Measurements from ENCODE around the gene RNF152.

Gene RNF152

DNA sequence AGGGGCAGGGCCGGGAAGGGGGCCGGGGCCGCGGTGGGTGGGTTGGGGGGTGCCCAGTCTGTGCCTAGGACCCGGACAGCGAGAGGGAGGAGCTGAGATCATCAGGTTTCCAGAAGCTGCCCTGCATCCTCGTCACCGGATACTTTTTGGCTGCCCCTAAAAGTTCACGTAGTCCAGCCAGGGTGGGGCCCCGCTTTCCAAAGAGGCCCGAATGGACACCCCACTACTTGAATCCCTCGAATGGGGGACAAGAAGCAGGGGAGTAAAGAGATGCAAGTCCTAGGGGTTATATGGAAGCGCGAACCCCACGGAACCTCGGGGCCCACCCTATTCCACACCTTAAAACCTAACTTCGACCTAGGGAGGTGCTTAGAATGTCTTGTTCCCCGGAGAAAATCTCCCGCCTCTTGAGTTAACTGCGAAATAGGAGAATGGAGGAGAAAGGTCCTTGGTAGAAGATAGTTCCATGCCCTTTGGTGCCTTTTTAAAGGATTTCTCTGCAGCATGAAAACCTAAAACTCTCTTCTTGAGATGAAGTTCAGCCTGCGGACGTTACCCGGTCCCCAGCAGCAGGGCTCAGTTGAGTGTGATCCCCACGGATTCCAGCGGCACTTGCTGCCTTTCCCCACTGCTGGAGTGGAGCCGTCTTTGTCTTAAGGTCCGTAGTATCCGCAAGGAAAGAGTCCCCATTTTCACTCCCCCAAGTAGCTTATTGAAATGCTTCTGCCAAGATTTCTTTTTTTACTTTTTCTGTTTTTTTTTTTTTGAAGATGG is 2.1 kb upstream of the RNF152 start:
- H3K4me3 ChIP-seq (ENCODE audit: low read length): peak overlapping the region; percentile 87
- TF ChIP-seq, protein P1, sequence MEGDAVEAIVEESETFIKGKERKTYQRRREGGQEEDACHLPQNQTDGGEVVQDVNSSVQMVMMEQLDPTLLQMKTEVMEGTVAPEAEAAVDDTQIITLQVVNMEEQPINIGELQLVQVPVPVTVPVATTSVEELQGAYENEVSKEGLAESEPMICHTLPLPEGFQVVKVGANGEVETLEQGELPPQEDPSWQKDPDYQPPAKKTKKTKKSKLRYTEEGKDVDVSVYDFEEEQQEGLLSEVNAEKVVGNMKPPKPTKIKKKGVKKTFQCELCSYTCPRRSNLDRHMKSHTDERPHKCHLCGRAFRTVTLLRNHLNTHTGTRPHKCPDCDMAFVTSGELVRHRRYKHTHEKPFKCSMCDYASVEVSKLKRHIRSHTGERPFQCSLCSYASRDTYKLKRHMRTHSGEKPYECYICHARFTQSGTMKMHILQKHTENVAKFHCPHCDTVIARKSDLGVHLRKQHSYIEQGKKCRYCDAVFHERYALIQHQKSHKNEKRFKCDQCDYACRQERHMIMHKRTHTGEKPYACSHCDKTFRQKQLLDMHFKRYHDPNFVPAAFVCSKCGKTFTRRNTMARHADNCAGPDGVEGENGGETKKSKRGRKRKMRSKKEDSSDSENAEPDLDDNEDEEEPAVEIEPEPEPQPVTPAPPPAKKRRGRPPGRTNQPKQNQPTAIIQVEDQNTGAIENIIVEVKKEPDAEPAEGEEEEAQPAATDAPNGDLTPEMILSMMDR (conservative IDR thresholded peaks at IDR 0.05; ENCODE audit: low read length): no peak
- DNase-seq (ENCODE audit: low read depth): no peak

DNA sequence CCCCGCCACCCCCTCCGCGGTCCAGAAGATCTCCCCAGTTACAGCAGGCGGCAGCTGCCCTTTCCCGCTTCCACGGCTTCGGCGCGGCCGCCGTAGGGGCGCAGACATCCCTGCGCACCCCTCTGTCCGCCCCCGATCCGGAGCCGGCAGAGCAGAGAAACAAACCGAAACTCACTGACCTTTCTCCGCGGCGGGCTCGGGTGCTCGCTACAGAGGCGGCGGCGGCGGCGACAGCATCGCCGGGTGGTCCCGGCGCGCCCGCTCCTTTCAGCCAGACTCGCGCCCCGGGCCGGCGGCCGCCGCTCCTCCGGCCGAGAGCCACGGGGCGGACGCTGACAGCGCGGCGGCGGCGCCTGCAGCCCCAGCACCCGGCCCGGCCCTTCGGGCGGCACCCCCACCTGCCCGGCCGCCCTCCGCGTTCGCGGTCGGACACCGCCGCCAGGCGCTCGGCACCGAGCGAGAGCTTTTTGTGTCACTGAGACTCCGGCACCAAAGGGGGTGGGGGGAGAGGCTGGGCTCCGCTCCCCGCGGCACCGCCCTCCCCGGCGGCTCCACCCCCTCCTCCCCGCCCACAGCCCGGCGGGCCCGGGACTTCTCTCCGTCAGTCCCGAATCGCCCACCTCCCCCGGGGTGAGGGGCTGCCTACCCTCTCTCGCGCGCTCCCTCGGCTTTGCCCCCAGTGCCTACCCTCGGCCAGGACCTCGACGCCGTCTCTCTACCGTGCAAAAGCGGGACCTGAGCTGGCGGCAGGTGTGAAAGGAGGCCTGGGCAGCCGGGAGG is 1.4 kb upstream of the RNF152 start:
- peak; percentile 77 for DNase-seq (ENCODE audit: low read depth)
- TF ChIP-seq, protein P1 (conservative IDR thresholded peaks at IDR 0.05; ENCODE audit: low read length): peak; percentile 26
- peak overlapping the region; percentile 87 for H3K4me3 ChIP-seq (ENCODE audit: low read length)

DNA sequence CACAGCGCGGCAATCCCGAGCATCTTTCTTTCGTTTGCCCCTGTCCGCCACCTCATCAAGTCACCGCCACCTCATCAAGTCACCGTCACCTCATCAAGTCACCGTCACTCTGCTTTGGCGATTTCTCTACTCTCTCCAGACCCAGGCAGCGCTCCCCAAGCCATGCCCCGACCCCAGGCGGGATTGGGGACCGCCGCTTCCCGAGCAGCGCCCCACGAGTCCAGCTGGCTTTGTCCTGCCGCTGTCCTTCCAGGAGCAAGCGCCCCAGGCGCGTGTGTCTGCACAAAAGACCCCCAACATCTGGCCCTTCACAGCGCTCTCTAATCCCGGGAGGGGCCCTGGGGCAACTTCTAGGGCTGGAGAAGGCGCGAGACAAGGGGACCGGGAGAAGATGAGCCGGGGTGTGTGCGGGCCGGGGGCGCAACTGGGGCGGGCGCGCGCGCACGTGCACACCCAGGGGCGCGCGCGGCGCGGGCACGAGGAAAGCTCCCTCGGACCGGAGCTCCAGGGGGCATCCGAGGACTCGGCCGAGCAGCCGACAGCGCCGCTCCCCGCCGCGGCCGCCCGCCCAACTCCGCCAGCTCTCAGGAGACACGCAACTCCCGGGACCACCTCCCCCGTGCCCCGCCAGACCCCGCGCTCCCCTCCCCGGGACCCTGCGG is 633 bp upstream of the RNF152 start:
- H3K4me3 ChIP-seq (ENCODE audit: low read length): peak overlapping the region; percentile 87
- peak; percentile 42 for DNase-seq (ENCODE audit: low read depth)
- TF ChIP-seq, protein P1 (conservative IDR thresholded peaks at IDR 0.05; ENCODE audit: low read length): peak; percentile 19; the same call in 1 of the 2 replicates

DNA sequence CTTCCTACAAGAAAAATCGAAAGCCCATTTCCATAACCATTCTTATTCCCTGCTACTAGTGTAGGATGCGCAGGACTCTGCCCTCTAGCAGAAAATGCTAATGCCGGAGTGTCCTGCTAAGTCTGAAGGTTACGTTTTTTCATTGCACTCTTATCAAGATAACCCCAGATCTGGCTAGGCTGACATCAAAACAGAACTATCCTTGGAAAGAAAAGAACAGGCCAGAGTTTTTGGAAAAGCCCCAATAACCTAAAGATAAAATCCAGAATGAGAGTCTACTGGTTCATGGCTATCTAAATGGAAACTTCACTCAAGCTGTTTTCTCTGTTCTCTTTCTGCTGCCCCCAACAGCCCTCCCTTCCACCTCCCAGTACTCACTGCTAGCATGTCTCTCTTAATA is 913 bp downstream of the RNF152 start:
- TF ChIP-seq, protein P1 (conservative IDR thresholded peaks at IDR 0.05; ENCODE audit: low read length): no peak
- DNase-seq (ENCODE audit: low read depth): no peak
- no peak overlapping the region for H3K4me3 ChIP-seq (ENCODE audit: low read length)

DNA sequence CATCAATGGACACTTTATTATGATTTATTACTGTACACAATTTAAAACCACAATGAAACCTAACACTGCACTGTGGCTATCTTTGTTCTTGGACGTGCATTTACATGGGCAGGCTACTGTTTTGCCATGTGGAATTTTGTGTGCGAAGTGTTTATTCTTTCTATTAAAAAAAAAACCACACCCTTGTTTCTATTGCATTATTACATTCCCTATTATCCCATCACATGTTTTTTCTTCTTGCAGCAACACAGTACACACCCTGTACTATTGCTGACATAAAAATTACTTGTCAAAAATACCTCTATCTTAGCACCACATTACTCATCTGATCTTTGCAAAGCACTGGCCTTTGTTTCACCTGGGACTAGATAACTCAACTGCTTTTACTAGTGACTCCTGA is 1.5 kb downstream of the RNF152 start:
- H3K4me3 ChIP-seq (ENCODE audit: low read length): no peak overlapping the region

DNA sequence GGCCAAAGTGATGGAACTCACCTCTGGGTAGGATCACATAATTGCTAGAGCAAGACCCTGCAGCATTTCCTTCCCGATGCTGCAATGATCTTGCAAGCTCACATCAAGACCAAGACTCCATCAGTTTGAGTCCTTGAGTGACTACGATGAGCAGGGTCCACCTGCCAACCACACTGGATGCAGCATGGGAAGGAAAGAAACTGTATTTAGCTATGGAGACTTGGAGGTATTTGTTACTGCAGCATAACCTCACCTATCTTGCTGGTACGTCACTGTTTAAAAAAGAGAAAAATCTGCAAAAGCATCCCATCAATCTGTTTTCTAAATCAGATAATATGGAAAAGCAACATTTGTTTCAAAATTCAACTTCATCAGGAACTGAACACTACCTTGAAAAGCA is 2.5 kb downstream of the RNF152 start:
- no peak overlapping the region for H3K4me3 ChIP-seq (ENCODE audit: low read length)
- no peak for DNase-seq (ENCODE audit: low read depth)
- TF ChIP-seq, protein P1 (conservative IDR thresholded peaks at IDR 0.05; ENCODE audit: low read length): no peak

More for the DNA sequence above, 1.5 kb downstream of the RNF152 start:
- DNase-seq (ENCODE audit: low read depth): peak; percentile 42
- TF ChIP-seq, protein P1 (conservative IDR thresholded peaks at IDR 0.05; ENCODE audit: low read length): no peak

Measured in AG10803 (cell line).